Measurements from ENCODE around the gene AMOTL2.

AMOTL2 gene

GRCh38 chr3:134331811-134332199 lies 42.4 kb downstream of the AMOTL2 start:
- no peak for DNase-seq

- no peak for DNase-seq
Observed at GRCh38 chr3:134330883-134331810, 43.1 kb downstream of the AMOTL2 start.

- DNase-seq = no peak
Observed at GRCh38 chr3:134328846-134329245, 45.4 kb downstream of the AMOTL2 start.

- DNase-seq = peak; percentile 50 to 82
Observed at GRCh38 chr3:134328147-134328591, 46.1 kb downstream of the AMOTL2 start.

- DNase-seq = peak; percentile 63 to 66
Observed at GRCh38 chr3:134327594-134327975, 46.7 kb downstream of the AMOTL2 start.

GRCh38 chr3:134326760-134327593 lies 47.3 kb downstream of the AMOTL2 start:
- peak; percentile 90 to 91 for DNase-seq

- DNase-seq = no peak
Observed at GRCh38 chr3:134326126-134326525, 48.1 kb downstream of the AMOTL2 start.

GRCh38 chr3:134325706-134326105 lies 48.5 kb downstream of the AMOTL2 start:
- DNase-seq = no peak

- no peak for DNase-seq
Observed at GRCh38 chr3:134325061-134325705, 49.1 kb downstream of the AMOTL2 start.

GRCh38 chr3:134323966-134324962 lies 50.0 kb downstream of the AMOTL2 start:
- DNase-seq = no peak

- no peak for DNase-seq
Observed at GRCh38 chr3:134322286-134322685, 52.0 kb downstream of the AMOTL2 start.

GRCh38 chr3:134320749-134321148 lies 53.5 kb downstream of the AMOTL2 start:
- peak in 1 of 2 experiments; percentile 18 for DNase-seq

- DNase-seq = no peak
Observed at GRCh38 chr3:134319931-134320330, 54.3 kb downstream of the AMOTL2 start.

GRCh38 chr3:134318166-134318565 lies 56.1 kb downstream of the AMOTL2 start:
- no peak for DNase-seq

- DNase-seq = peak in 1 of 2 experiments; percentile 64
Observed at GRCh38 chr3:134317106-134317947, 56.9 kb downstream of the AMOTL2 start.

- no peak for DNase-seq
Observed at GRCh38 chr3:134315286-134316106, 58.8 kb downstream of the AMOTL2 start.

GRCh38 chr3:134314588-134315285 lies 59.5 kb downstream of the AMOTL2 start:
- DNase-seq = no peak

- no peak for DNase-seq
Observed at GRCh38 chr3:134313847-134314587, 60.2 kb downstream of the AMOTL2 start.

Measured in SW 1271 (cell line).